Bronchial epithelial cell (primary cell): ENCODE data around the gene MMP2. TPM values are rescaled to one million over a fixed set of nuclear protein-coding genes. Genes with fewer than 3 reads are reported as not detected.

Experiments
- DNase-seq: peaks from one replicate; pipeline ENCODE4 v3.0.0-alpha.2; 2010; ENCODE audit warnings: low read depth
- FAIRE-seq: peaks from 2 replicates; lab custom pipeline; 2011; peaks lifted over from hg19 to GRCh38; lab: Jason Lieb, UNC
- H3K27me3 ChIP-seq: 2 replicates; pipeline ENCODE4 v1.5.1; 2011; ENCODE audit warnings: low read length; ENCODE audit not compliant: control insufficient read depth, insufficient read depth
- H3K36me3 ChIP-seq: 2 replicates; pipeline ENCODE4 v1.5.1; 2011; ENCODE audit warnings: low read length; ENCODE audit not compliant: control insufficient read depth, insufficient read depth
- H3K4me3 ChIP-seq: 2 replicates; pipeline ENCODE4 v1.5.1; 2011; ENCODE audit warnings: mild to moderate bottlenecking, low read depth, low read length, control low read depth
- total RNA-seq: library from RNA; depleted of rRNA; stranded (reverse); fragments of >200 nt; gene quantifications from 2 replicates; pipeline ENCODE4 v1.2.1, GENCODE V29; 2014
- TF ChIP-seq, protein P1 (sequence below): IDR thresholded peaks from 2 replicates; pipeline ENCODE4 v1.5.1; 2011; ENCODE audit warnings: mild to moderate bottlenecking, moderate library complexity, low read length, control low read depth, inconsistent platforms; ENCODE audit not compliant: insufficient read depth, severe bottlenecking

MMP2 gene
- 5.8 and 12.4 TPM in 2 replicates for total RNA-seq

DNA sequence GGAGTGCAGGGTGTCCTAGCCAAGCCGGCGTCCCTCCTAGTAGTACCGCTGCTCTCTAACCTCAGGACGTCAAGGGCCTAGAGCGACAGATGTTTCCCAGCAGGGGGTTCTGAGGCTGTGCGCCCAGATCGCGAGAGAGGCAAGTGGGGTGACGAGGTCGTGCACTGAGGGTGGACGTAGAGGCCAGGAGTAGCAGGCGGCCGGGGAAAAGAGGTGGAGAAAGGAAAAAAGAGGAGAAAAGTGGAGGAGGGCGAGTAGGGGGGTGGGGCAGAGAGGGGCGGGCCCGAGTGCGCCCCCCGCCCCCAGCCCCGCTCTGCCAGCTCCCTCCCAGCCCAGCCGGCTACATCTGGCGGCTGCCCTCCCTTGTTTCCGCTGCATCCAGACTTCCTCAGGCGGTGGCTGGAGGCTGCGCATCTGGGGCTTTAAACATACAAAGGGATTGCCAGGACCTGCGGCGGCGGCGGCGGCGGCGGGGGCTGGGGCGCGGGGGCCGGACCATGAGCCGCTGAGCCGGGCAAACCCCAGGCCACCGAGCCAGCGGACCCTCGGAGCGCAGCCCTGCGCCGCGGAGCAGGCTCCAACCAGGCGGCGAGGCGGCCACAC, at the start of gene MMP2:
Gene MMP2 (plus strand): TSS at position 372 of the 603 bp plus-strand sequence. CDS start 282 bp downstream, outside the sequence.
- DNase-seq, result no peak
- no peak for FAIRE-seq

DNA sequence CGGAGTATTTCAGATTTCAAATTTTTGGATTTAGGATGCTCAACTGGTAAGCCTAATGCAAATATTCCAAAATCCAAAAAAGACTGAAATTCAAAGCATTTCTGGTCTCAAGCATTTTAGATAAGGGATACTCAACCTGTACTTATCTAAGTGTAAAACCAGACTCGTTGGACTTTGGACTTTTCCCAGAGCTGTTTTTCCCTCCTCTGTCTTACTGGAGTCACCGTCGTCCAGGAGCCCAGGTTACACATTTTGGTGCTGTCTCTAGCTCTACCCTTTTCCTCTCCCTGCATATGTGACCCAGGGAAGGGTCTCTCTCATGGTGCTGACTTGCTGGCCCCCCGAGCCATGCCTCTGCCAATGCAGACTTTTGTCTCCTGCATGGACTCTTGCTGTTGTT, 46.0 kb upstream of the MMP2 start:
- no peaks in the 10 kb centered on the region for H3K36me3 ChIP-seq
- DNase-seq, result no peak
- TF ChIP-seq, protein P1, sequence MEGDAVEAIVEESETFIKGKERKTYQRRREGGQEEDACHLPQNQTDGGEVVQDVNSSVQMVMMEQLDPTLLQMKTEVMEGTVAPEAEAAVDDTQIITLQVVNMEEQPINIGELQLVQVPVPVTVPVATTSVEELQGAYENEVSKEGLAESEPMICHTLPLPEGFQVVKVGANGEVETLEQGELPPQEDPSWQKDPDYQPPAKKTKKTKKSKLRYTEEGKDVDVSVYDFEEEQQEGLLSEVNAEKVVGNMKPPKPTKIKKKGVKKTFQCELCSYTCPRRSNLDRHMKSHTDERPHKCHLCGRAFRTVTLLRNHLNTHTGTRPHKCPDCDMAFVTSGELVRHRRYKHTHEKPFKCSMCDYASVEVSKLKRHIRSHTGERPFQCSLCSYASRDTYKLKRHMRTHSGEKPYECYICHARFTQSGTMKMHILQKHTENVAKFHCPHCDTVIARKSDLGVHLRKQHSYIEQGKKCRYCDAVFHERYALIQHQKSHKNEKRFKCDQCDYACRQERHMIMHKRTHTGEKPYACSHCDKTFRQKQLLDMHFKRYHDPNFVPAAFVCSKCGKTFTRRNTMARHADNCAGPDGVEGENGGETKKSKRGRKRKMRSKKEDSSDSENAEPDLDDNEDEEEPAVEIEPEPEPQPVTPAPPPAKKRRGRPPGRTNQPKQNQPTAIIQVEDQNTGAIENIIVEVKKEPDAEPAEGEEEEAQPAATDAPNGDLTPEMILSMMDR, result no peak
- no peak overlapping the region for H3K4me3 ChIP-seq
- FAIRE-seq, result no peak
- H3K27me3 ChIP-seq, result peaks cover 1% of the 10 kb centered on the region

More for the DNA sequence above, at the start of gene MMP2:
- TF ChIP-seq, protein P1, result no peak
- H3K4me3 ChIP-seq, result peak within 1 kb of the TSS; percentile 36
- H3K36me3 ChIP-seq, result peaks cover 2% of the 10 kb centered on the region
- no peaks in the 10 kb centered on the region for H3K27me3 ChIP-seq

DNA sequence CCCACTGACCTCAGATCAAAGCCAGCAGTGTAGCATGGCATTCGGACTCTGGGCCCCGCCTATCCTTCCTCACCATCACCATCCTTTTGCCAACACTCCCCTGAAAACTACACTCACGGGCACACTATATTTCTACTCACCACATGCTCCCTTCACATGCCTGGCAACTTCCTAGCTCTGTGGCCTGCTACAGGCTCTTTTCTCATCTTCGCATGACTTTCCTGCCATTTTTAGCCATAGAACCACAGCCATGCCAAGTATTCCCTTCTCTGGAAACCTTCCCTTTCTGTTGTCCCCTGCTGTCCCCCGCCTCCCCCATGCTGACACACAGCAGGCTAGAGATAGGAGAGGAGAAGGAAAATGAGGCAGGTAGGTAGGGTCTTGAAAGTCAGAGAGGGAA, 45.5 kb upstream of the MMP2 start:
- DNase-seq (no peak), FAIRE-seq (no peak)
- no peaks in the 10 kb centered on the region for H3K36me3 ChIP-seq
- H3K4me3 ChIP-seq, result no peak overlapping the region
- H3K27me3 ChIP-seq, result peaks cover 1% of the 10 kb centered on the region
- TF ChIP-seq, protein P1, result no peak

DNA sequence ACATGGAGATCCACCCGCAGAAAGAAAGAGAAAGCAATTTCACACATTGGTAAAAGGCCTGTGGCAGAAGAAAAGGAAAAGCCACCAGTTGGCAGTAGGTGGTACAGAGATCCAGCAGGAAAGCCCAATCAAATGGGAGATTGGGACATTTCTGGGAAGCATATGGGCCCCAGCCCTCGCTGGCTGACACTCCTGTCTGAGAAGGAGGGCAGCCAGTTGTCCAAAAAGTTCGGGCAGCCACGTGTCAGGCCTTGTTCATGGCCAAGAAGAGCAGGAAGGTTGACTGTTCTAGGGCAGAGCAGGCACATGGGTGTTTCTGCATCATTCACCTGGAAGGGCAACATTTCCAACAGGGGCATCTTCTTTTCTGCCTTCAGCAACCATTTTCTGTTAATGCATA, 45.0 kb upstream of the MMP2 start:
- FAIRE-seq (no peak), DNase-seq (no peak)
- Histone ChIP-seq H3K36me3 (no peaks in the 10 kb centered on the region), H3K4me3 (no peak overlapping the region), H3K27me3 (peaks cover 1% of the 10 kb centered on the region)
- TF ChIP-seq, protein P1, result no peak

DNA sequence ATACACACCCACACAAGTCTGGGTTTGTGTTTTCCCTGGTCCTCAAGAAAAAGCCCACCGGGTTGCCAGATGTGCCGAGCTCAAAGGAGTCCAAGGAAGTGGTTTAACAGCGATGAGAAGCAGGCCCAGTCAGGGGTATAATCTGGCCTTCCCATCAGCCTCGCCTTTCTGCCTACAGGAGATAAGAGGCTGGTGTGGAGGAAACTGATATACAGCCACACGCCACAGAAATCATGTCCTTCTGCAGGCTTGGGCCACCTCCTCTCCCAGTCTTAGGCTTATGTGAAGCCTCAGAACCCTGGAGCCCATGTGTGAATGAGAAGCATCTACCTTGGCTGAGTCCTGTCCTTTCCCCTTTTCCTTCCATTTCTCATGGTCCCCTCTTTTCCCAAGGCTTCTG, 43.6 kb upstream of the MMP2 start:
- DNase-seq (no peak), FAIRE-seq (no peak)
- TF ChIP-seq, protein P1, result no peak
- H3K4me3 ChIP-seq, result no peak overlapping the region
- peaks cover 4% of the 10 kb centered on the region for H3K27me3 ChIP-seq
- no peaks in the 10 kb centered on the region for H3K36me3 ChIP-seq

DNA sequence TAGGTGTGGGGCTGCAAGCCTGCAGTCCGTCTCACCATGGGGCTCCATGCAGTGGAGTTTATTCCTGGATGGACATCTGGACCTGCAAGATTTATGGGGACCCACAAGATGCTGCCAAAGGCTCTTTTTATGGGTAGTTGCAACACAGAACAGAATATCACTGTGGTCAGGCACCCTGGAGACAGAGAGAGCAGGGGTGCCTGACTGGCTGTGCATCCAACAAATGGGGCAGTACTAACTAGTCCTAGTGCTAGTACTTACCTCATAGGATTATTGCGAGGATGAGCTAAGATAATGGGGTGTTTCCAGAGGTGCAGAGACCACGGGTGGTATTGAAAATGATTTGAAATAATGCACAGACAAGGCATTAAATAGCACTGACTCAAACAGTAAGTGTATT, 42.4 kb upstream of the MMP2 start:
- peaks cover 4% of the 10 kb centered on the region for H3K27me3 ChIP-seq

More for the DNA sequence above, 42.4 kb upstream of the MMP2 start:
- TF ChIP-seq, protein P1, result no peak
- no peak for DNase-seq
- no peak for FAIRE-seq
- H3K36me3 ChIP-seq, result no peaks in the 10 kb centered on the region
- no peak overlapping the region for H3K4me3 ChIP-seq
